WTC11 (cell line): ENCODE data around the gene SNX5. TPM values are rescaled to one million over a fixed set of nuclear protein-coding genes. Genes with fewer than 3 reads are reported as not detected.

Experiments used
- ATF1 ChIP-seq: sonication (generic); formaldehyde crosslinking; IDR thresholded peaks from 2 replicates; pipeline ENCODE4 v1.8.1; 2023; ENCODE audit warnings: mild to moderate bottlenecking, moderate library complexity, missing genetic modification reagents
- CREB1 ChIP-seq: sonication (generic); formaldehyde crosslinking; IDR thresholded peaks from 2 replicates; pipeline ENCODE4 v1.8.0; 2023; ENCODE audit warnings: mild to moderate bottlenecking, missing genetic modification reagents
- GRHL2 ChIP-seq: fragments of 250-450 bp; sonication (Bioruptor Pico); IDR thresholded peaks from 2 replicates; pipeline ENCODE4 v1.8.0; 2022; ENCODE audit warnings: mild to moderate bottlenecking, moderate library complexity; ENCODE audit not compliant: insufficient replicate concordance, severe bottlenecking
- IRF2 ChIP-seq: sonication (generic); formaldehyde crosslinking; IDR thresholded peaks from 2 replicates; pipeline ENCODE4 v1.8.0; 2022; ENCODE audit warnings: low read depth, missing genetic modification reagents, borderline replicate concordance
- JAZF1 ChIP-seq: fragments of 250-450 bp; sonication (Bioruptor Pico); IDR thresholded peaks from 2 replicates; pipeline ENCODE4 v1.9.0; 2021; ENCODE audit warnings: moderate library complexity, mild to moderate bottlenecking, inconsistent platforms
- JUN ChIP-seq: sonication (generic); formaldehyde crosslinking; IDR thresholded peaks from 2 replicates; pipeline ENCODE4 v1.8.0; 2023; ENCODE audit warnings: mild to moderate bottlenecking, missing genetic modification reagents
- MYBL2 ChIP-seq: sonication (generic); formaldehyde crosslinking; IDR thresholded peaks from 2 replicates; pipeline ENCODE4 v1.8.1; 2023; ENCODE audit warnings: mild to moderate bottlenecking, moderate library complexity, missing genetic modification reagents
- NFYB ChIP-seq: sonication (generic); formaldehyde crosslinking; conservative IDR thresholded peaks from 2 replicates; pipeline ENCODE4 v1.8.0; 2022; ENCODE audit warnings: low read depth, missing genetic modification reagents
- OVOL2 ChIP-seq: fragments of 250-450 bp; sonication (Bioruptor Pico); IDR thresholded peaks from 2 replicates; pipeline ENCODE4 v1.9.0; 2021; ENCODE audit warnings: mild to moderate bottlenecking, borderline replicate concordance
- SMAD3 ChIP-seq: sonication (generic); formaldehyde crosslinking; IDR thresholded peaks from 2 replicates; pipeline ENCODE4 v1.8.0; 2022; ENCODE audit warnings: missing genetic modification reagents, mild to moderate bottlenecking, borderline replicate concordance
- TCF7 ChIP-seq: sonication (generic); formaldehyde crosslinking; IDR thresholded peaks from 2 replicates; pipeline ENCODE4 v1.8.0; 2022; ENCODE audit warnings: mild to moderate bottlenecking, low read depth, missing genetic modification reagents, moderate library complexity
- TEAD4 ChIP-seq: sonication (generic); formaldehyde crosslinking; IDR thresholded peaks from 2 replicates; pipeline ENCODE4 v1.8.0; 2022; ENCODE audit warnings: mild to moderate bottlenecking, missing genetic modification reagents
- TP53 ChIP-seq: sonication (generic); formaldehyde crosslinking; IDR thresholded peaks from 2 replicates; pipeline ENCODE4 v1.8.1; 2023; ENCODE audit warnings: mild to moderate bottlenecking, missing genetic modification reagents
- ZNF263 ChIP-seq: sonication (generic); formaldehyde crosslinking; IDR thresholded peaks from 2 replicates; pipeline ENCODE4 v1.8.1; 2022; ENCODE audit warnings: low read depth, mild to moderate bottlenecking, moderate library complexity, missing genetic modification reagents
- ZNF317 ChIP-seq: sonication (generic); formaldehyde crosslinking; IDR thresholded peaks from 2 replicates; pipeline ENCODE4 v1.8.1; 2023; ENCODE audit warnings: low read depth, mild to moderate bottlenecking, moderate library complexity, missing genetic modification reagents, borderline replicate concordance
- ZNF416 ChIP-seq: fragments of 250-450 bp; sonication (Bioruptor Pico); IDR thresholded peaks from 2 replicates; pipeline ENCODE4 v1.9.0; 2021; ENCODE audit warnings: mild to moderate bottlenecking, inconsistent platforms
- total RNA-seq: library from RNA; stranded (reverse); gene quantifications from 3 replicates; pipeline ENCODE4 v1.2.3, GENCODE V29; 2021
- TF ChIP-seq, protein P1 (sequence below): sonication (generic); formaldehyde crosslinking; IDR thresholded peaks from 2 replicates; pipeline ENCODE4 v1.8.0; 2023; ENCODE audit warnings: missing genetic modification reagents, mild to moderate bottlenecking, borderline replicate concordance
- TF ChIP-seq, protein P2 (sequence below): sonication (generic); formaldehyde crosslinking; IDR thresholded peaks from 2 replicates; pipeline ENCODE4 v1.8.1; 2023; ENCODE audit warnings: mild to moderate bottlenecking, missing genetic modification reagents, borderline replicate concordance
- TF ChIP-seq, protein P3 (sequence below): sonication (generic); formaldehyde crosslinking; IDR thresholded peaks from 2 replicates; pipeline ENCODE4 v1.8.0; 2022; ENCODE audit warnings: mild to moderate bottlenecking, missing genetic modification reagents
- TF ChIP-seq, protein P4 (sequence below): fragments of 250-450 bp; sonication (Bioruptor Pico); IDR thresholded peaks from 2 replicates; pipeline ENCODE4 v1.8.0; 2021; ENCODE audit warnings: mild to moderate bottlenecking
- TF ChIP-seq, protein P5 (sequence below): sonication (generic); formaldehyde crosslinking; IDR thresholded peaks from 2 replicates; pipeline ENCODE4 v1.8.1; 2022; ENCODE audit warnings: mild to moderate bottlenecking, moderate library complexity, missing genetic modification reagents
- TF ChIP-seq, protein P6 (sequence below): sonication (generic); formaldehyde crosslinking; IDR thresholded peaks from 2 replicates; pipeline ENCODE4 v1.8.1; 2023; ENCODE audit warnings: mild to moderate bottlenecking, missing genetic modification reagents, moderate library complexity
- TF ChIP-seq, protein P7 (sequence below): sonication (generic); formaldehyde crosslinking; IDR thresholded peaks from 2 replicates; pipeline ENCODE4 v1.8.0; 2022; ENCODE audit warnings: mild to moderate bottlenecking, missing genetic modification reagents
- TF ChIP-seq, protein P8 (sequence below): sonication (generic); formaldehyde crosslinking; IDR thresholded peaks from 2 replicates; pipeline ENCODE4 v1.8.1; 2023; ENCODE audit warnings: mild to moderate bottlenecking, missing genetic modification reagents, moderate library complexity

Gene SNX5
- total RNA-seq, 1 experiment from 2014 or later = 192 TPM

DNA sequence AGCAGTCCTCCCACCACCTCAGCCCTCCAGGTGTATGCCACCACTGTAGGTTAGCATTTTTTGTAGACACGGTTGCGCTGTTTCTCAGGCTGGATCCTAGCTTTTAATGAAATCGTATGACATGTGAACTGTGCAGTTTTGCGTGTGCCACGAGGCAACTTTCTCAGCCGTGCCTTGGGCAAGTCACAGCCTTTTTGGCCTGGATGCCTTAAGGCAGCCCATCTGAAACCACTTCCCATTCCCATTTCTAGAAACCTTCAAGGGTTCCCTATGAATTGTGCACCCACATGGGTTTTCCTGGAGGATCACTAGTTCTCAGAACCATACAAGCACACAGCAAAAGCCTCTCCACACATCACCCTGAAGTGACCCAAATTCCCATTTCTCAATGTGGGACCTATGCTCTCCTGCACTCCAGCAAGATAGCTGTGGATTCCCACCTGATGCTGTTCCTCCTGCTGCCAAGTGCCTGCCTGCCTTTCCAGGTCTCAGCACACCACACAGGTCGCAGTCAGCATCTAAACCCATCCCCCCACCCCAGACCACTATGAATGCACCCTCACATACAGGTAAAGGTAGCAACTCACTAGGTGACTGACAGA, 28.9 kb downstream of the SNX5 start (continued):
- TF ChIP-seq, protein P1, sequence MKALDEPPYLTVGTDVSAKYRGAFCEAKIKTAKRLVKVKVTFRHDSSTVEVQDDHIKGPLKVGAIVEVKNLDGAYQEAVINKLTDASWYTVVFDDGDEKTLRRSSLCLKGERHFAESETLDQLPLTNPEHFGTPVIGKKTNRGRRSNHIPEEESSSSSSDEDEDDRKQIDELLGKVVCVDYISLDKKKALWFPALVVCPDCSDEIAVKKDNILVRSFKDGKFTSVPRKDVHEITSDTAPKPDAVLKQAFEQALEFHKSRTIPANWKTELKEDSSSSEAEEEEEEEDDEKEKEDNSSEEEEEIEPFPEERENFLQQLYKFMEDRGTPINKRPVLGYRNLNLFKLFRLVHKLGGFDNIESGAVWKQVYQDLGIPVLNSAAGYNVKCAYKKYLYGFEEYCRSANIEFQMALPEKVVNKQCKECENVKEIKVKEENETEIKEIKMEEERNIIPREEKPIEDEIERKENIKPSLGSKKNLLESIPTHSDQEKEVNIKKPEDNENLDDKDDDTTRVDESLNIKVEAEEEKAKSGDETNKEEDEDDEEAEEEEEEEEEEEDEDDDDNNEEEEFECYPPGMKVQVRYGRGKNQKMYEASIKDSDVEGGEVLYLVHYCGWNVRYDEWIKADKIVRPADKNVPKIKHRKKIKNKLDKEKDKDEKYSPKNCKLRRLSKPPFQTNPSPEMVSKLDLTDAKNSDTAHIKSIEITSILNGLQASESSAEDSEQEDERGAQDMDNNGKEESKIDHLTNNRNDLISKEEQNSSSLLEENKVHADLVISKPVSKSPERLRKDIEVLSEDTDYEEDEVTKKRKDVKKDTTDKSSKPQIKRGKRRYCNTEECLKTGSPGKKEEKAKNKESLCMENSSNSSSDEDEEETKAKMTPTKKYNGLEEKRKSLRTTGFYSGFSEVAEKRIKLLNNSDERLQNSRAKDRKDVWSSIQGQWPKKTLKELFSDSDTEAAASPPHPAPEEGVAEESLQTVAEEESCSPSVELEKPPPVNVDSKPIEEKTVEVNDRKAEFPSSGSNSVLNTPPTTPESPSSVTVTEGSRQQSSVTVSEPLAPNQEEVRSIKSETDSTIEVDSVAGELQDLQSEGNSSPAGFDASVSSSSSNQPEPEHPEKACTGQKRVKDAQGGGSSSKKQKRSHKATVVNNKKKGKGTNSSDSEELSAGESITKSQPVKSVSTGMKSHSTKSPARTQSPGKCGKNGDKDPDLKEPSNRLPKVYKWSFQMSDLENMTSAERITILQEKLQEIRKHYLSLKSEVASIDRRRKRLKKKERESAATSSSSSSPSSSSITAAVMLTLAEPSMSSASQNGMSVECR = peak; percentile 31; the same call in 1 of the 2 replicates
- TF ChIP-seq TCF7 (CRISPR knock-in tag) (no peak), MYBL2 (no peak), ZNF416 (CRISPR knock-in tag) (0 out of 2 replicates have a peak, but pooled peaks have one; percentile 47), TP53 (CRISPR knock-in tag) (0 out of 2 replicates have a peak, but pooled peaks have one; percentile 48), IRF2 (CRISPR knock-in tag) (no peak), JAZF1 (CRISPR knock-in tag) (no peak), JUN (no peak), GRHL2 (CRISPR knock-in tag) (no peak), TEAD4 (CRISPR knock-in tag) (0 out of 2 replicates have a peak, but pooled peaks have one; percentile 19), ZNF317 (CRISPR knock-in tag) (no peak), ATF1 (CRISPR knock-in tag) (no peak; the same call in 1 of the 2 replicates), NFYB (CRISPR knock-in tag) (no peak), OVOL2 (CRISPR knock-in tag) (no peak), ZNF263 (CRISPR knock-in tag) (no peak), CREB1 (CRISPR knock-in tag) (no peak; the same call in 1 of the 2 replicates), SMAD3 (CRISPR knock-in tag) (no peak)
- TF ChIP-seq, protein P2, sequence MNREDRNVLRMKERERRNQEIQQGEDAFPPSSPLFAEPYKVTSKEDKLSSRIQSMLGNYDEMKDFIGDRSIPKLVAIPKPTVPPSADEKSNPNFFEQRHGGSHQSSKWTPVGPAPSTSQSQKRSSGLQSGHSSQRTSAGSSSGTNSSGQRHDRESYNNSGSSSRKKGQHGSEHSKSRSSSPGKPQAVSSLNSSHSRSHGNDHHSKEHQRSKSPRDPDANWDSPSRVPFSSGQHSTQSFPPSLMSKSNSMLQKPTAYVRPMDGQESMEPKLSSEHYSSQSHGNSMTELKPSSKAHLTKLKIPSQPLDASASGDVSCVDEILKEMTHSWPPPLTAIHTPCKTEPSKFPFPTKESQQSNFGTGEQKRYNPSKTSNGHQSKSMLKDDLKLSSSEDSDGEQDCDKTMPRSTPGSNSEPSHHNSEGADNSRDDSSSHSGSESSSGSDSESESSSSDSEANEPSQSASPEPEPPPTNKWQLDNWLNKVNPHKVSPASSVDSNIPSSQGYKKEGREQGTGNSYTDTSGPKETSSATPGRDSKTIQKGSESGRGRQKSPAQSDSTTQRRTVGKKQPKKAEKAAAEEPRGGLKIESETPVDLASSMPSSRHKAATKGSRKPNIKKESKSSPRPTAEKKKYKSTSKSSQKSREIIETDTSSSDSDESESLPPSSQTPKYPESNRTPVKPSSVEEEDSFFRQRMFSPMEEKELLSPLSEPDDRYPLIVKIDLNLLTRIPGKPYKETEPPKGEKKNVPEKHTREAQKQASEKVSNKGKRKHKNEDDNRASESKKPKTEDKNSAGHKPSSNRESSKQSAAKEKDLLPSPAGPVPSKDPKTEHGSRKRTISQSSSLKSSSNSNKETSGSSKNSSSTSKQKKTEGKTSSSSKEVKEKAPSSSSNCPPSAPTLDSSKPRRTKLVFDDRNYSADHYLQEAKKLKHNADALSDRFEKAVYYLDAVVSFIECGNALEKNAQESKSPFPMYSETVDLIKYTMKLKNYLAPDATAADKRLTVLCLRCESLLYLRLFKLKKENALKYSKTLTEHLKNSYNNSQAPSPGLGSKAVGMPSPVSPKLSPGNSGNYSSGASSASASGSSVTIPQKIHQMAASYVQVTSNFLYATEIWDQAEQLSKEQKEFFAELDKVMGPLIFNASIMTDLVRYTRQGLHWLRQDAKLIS (CRISPR knock-in tag) = 0 out of 2 replicates have a peak, but pooled peaks have one; percentile 34
- TF ChIP-seq, protein P3, sequence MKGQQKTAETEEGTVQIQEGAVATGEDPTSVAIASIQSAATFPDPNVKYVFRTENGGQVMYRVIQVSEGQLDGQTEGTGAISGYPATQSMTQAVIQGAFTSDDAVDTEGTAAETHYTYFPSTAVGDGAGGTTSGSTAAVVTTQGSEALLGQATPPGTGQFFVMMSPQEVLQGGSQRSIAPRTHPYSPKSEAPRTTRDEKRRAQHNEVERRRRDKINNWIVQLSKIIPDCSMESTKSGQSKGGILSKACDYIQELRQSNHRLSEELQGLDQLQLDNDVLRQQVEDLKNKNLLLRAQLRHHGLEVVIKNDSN (CRISPR knock-in tag) = no peak
- TF ChIP-seq, protein P4, sequence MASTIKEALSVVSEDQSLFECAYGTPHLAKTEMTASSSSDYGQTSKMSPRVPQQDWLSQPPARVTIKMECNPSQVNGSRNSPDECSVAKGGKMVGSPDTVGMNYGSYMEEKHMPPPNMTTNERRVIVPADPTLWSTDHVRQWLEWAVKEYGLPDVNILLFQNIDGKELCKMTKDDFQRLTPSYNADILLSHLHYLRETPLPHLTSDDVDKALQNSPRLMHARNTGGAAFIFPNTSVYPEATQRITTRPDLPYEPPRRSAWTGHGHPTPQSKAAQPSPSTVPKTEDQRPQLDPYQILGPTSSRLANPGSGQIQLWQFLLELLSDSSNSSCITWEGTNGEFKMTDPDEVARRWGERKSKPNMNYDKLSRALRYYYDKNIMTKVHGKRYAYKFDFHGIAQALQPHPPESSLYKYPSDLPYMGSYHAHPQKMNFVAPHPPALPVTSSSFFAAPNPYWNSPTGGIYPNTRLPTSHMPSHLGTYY (CRISPR knock-in tag) = no peak; the same call in 1 of the 2 replicates
- TF ChIP-seq, protein P5, sequence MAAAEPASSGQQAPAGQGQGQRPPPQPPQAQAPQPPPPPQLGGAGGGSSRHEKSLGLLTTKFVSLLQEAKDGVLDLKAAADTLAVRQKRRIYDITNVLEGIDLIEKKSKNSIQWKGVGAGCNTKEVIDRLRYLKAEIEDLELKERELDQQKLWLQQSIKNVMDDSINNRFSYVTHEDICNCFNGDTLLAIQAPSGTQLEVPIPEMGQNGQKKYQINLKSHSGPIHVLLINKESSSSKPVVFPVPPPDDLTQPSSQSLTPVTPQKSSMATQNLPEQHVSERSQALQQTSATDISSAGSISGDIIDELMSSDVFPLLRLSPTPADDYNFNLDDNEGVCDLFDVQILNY (CRISPR knock-in tag) = no peak
- TF ChIP-seq, protein P6, sequence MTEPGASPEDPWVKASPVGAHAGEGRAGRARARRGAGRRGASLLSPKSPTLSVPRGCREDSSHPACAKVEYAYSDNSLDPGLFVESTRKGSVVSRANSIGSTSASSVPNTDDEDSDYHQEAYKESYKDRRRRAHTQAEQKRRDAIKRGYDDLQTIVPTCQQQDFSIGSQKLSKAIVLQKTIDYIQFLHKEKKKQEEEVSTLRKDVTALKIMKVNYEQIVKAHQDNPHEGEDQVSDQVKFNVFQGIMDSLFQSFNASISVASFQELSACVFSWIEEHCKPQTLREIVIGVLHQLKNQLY = no peak
- TF ChIP-seq, protein P7, sequence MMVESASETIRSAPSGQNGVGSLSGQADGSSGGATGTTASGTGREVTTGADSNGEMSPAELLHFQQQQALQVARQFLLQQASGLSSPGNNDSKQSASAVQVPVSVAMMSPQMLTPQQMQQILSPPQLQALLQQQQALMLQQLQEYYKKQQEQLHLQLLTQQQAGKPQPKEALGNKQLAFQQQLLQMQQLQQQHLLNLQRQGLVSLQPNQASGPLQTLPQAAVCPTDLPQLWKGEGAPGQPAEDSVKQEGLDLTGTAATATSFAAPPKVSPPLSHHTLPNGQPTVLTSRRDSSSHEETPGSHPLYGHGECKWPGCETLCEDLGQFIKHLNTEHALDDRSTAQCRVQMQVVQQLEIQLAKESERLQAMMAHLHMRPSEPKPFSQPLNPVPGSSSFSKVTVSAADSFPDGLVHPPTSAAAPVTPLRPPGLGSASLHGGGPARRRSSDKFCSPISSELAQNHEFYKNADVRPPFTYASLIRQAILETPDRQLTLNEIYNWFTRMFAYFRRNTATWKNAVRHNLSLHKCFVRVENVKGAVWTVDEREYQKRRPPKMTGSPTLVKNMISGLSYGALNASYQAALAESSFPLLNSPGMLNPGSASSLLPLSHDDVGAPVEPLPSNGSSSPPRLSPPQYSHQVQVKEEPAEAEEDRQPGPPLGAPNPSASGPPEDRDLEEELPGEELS (CRISPR knock-in tag) = no peak
- TF ChIP-seq, protein P8, sequence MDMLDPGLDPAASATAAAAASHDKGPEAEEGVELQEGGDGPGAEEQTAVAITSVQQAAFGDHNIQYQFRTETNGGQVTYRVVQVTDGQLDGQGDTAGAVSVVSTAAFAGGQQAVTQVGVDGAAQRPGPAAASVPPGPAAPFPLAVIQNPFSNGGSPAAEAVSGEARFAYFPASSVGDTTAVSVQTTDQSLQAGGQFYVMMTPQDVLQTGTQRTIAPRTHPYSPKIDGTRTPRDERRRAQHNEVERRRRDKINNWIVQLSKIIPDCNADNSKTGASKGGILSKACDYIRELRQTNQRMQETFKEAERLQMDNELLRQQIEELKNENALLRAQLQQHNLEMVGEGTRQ = no peak
